NT2/D1 (cell line): ENCODE results near the gene USP20.

Experiments
- SUZ12 ChIP-seq: IDR thresholded peaks from 2 replicates; pipeline ENCODE4 v1.6.1; 2011; ENCODE audit not compliant: insufficient read length, insufficient read depth; ENCODE audit errors: extremely low read depth
- YY1 ChIP-seq: IDR thresholded peaks from 2 replicates; pipeline ENCODE4 v1.6.1; 2011; ENCODE audit not compliant: insufficient read length, insufficient read depth
- ZNF274 ChIP-seq: IDR thresholded peaks from 2 replicates; pipeline ENCODE4 v1.6.1; 2011; ENCODE audit warnings: mild to moderate bottlenecking, low read depth, low read length

DNA sequence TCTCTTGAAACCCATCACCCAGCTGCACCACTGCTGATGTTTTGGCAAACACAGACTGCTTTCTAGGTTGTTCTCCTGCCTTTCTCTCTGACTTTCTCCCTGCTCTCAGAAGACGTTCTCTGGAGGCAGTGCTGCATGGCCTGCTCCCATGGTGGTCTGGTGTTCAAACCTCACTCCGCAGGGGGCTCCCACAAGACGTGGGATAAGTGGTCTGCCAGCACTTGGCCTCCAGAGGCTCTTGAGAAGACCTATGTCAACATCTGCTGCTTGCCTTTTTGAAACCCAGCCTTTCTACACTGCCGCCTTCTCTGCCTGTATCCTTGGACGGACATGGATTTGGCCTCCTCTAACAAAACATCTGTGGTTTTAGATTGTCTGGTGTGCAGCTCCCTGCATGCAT lies 16.6 kb downstream of the USP20 start:
- no peak for TF ChIP-seq YY1
- no peak for TF ChIP-seq ZNF274
- no peak for TF ChIP-seq SUZ12
